Measurements from ENCODE around the gene RAPH1.

DNA sequence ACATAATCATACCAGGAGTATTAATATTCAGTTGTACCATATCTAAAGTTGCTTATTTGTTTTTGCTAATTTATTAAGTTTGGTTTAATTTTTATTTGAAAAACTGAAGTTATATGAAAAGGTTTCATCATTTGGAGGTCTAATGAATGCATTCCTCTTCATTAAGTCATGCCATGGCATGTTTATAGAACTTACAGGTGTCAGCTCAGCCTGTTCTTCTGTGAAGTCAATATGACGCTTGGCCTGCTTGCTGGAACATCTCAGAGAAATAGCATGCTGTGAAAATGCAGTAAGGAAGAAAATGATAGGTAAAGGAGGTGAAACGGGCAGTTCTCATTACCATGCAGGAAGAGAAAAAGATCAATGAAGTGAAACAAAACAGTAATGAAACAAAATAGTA lies 58.2 kb downstream of the RAPH1 start:
- TF ChIP-seq, protein P1, sequence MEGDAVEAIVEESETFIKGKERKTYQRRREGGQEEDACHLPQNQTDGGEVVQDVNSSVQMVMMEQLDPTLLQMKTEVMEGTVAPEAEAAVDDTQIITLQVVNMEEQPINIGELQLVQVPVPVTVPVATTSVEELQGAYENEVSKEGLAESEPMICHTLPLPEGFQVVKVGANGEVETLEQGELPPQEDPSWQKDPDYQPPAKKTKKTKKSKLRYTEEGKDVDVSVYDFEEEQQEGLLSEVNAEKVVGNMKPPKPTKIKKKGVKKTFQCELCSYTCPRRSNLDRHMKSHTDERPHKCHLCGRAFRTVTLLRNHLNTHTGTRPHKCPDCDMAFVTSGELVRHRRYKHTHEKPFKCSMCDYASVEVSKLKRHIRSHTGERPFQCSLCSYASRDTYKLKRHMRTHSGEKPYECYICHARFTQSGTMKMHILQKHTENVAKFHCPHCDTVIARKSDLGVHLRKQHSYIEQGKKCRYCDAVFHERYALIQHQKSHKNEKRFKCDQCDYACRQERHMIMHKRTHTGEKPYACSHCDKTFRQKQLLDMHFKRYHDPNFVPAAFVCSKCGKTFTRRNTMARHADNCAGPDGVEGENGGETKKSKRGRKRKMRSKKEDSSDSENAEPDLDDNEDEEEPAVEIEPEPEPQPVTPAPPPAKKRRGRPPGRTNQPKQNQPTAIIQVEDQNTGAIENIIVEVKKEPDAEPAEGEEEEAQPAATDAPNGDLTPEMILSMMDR (IDR thresholded peaks at IDR 0.05; ENCODE audit: insufficient read depth, low read depth, low read length), result no peak
- TF ChIP-seq EZH2 (IDR thresholded peaks at IDR 0.05; ENCODE audit: insufficient read depth, low read length), result no peak
